Thoracic aorta (tissue), 2 donors: ENCODE data around the gene ADAM8. TPM values are rescaled to one million over a fixed set of nuclear protein-coding genes. Genes with fewer than 3 reads are reported as not detected.

Experiments
- ATAC-seq: fragments of 150-250 bp; one replicate; pipeline ENCODE4 v1.8.0; 2017; ENCODE audit warnings: low read depth; ENCODE audit not compliant: insufficient number of reproducible peaks, low FRiP score
- DNase-seq: peaks from one replicate; pipeline ENCODE4 v3.0.0-alpha.2; 2020; ENCODE audit warnings: low spot score
- H3K27ac ChIP-seq, 2 donors: fragments of 200-600 bp; sonication (generic); 1 replicate in 1 of 2; 2 replicates in 1 of 2; pipeline ENCODE4 v1.5.1; 2016; ENCODE audit warnings: mild to moderate bottlenecking in 2 of 2, moderate library complexity in 2 of 2
- H3K27me3 ChIP-seq: fragments of 200-600 bp; sonication (generic); replicated peaks from 2 replicates; pipeline ENCODE4 v1.6.0; 2016; ENCODE audit warnings: mild to moderate bottlenecking; ENCODE audit not compliant: insufficient read depth
- H3K36me3 ChIP-seq: fragments of 200-600 bp; sonication (generic); one replicate; pipeline ENCODE4 v1.5.1; 2016
- H3K4me1 ChIP-seq, 2 donors: fragments of 200-600 bp; sonication (generic); 1 replicate in 1 of 2; 2 replicates in 1 of 2; pipeline versions ENCODE4 v1.5.1 to v1.6.0; 2016; ENCODE audit warnings: low read depth in 2 of 2, mild to moderate bottlenecking in 1 of 2; ENCODE audit not compliant: control insufficient read depth in 1 of 2
- H3K4me3 ChIP-seq: fragments of 200-600 bp; sonication (generic); 2 replicates; pipeline ENCODE4 v1.5.1; 2016; ENCODE audit warnings: mild to moderate bottlenecking
- H3K9me3 ChIP-seq: fragments of 200-600 bp; sonication (generic); 2 replicates; pipeline ENCODE4 v1.5.1; 2016
- CTCF ChIP-seq: fragments of 200-600 bp; sonication (generic); IDR thresholded peaks from one replicate; pipeline ENCODE4 v1.5.1; 2019; ENCODE audit warnings: antibody characterized with exemption
- total RNA-seq, 2 donors: library from RNA; depleted of rRNA; stranded (reverse); fragments of >200 nt; gene quantifications; one replicate each; pipeline versions ENCODE4 v1.1.0 to v1.2.3, GENCODE V29; 2016

The ADAM8 gene
- total RNA-seq, 2 donors from 2014 or later = 7.2 to 14.0 TPM

GRCh38 chr10:133241501-133242205 lies 35.0 kb downstream of the ADAM8 start:
- H3K36me3 ChIP-seq = no peaks in the 10 kb centered on the region
- H3K9me3 ChIP-seq = no peaks in the 10 kb centered on the region
- H3K27me3 ChIP-seq = no peaks in the 10 kb centered on the region
- ATAC-seq (no peak), DNase-seq (no peak)
- no peak for TF ChIP-seq CTCF
- H3K4me3 ChIP-seq = peak overlapping the region; percentile 52
- H3K27ac ChIP-seq = no peak overlapping the region
- H3K4me1 ChIP-seq = peaks cover 0 to 15% of the 10 kb centered on the region in 2 donors

GRCh38 chr10:133239990-133240389 lies 36.7 kb downstream of the ADAM8 start:
- no peak overlapping the region for H3K4me3 ChIP-seq
- no peaks in the 10 kb centered on the region for H3K36me3 ChIP-seq
- TF ChIP-seq CTCF = no peak
- no peaks in the 10 kb centered on the region for H3K27me3 ChIP-seq
- H3K4me1 ChIP-seq = peaks cover 0 to 18% of the 10 kb centered on the region in 2 donors
- H3K9me3 ChIP-seq = no peaks in the 10 kb centered on the region
- H3K27ac ChIP-seq = no peak overlapping the region
- ATAC-seq (no peak), DNase-seq (no peak)

DNA sequence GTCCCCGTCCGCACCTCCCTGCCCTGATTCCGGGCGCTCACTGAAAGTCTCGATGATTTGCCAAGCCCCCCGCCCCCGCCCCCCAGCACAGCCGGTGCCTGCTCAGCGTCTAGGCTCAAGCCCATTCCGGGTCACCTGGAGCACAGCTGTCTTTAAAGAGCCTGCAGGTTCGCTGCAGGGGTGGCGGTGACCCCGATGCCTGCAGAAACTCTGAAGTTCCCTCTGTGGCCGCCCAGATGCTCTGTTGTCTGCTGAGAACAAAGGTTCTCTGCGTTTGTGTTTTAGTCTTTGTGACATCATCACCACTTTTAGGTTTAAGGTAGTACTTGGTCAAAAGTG lies 38.2 kb downstream of the ADAM8 start:
- ATAC-seq (no peak), DNase-seq (no peak)
- H3K4me1 ChIP-seq = peaks cover 0 to 18% of the 10 kb centered on the region in 2 donors
- no peak overlapping the region for H3K4me3 ChIP-seq
- no peak for TF ChIP-seq CTCF
- no peaks in the 10 kb centered on the region for H3K9me3 ChIP-seq
- no peaks in the 10 kb centered on the region for H3K27me3 ChIP-seq
- no peak overlapping the region for H3K27ac ChIP-seq
- H3K36me3 ChIP-seq = no peaks in the 10 kb centered on the region

- Histone ChIP-seq H3K27me3 (no peaks in the 10 kb centered on the region), H3K27ac (no peak within 1 kb of the TSS), H3K4me3 (peak within 1 kb of the TSS; percentile 52)
Measured at GRCh38 chr10:133237588-133238465, 38.8 kb downstream of the ADAM8 start, which contains the start of gene VENTX. VENTX (plus strand) TSS chr10:133237855; CDS start chr10:133237915, 60 bp downstream.

More at GRCh38 chr10:133237588-133238465, 38.8 kb downstream of the ADAM8 start, which contains the start of gene VENTX:
- Histone ChIP-seq H3K4me1 (peaks cover 0 to 18% of the 10 kb centered on the region in 2 donors), H3K36me3 (no peaks in the 10 kb centered on the region), H3K9me3 (no peaks in the 10 kb centered on the region)
- TF ChIP-seq CTCF = no peak
- no peak for DNase-seq
- ATAC-seq = no peak
